ENCODE measurements around the gene PDS5B. TPM values are rescaled to one million over a fixed set of nuclear protein-coding genes. Genes with fewer than 3 reads are reported as not detected.

Gene PDS5B
- total RNA-seq, 1 donor from 2014 or later, result 59.2 TPM

DNA sequence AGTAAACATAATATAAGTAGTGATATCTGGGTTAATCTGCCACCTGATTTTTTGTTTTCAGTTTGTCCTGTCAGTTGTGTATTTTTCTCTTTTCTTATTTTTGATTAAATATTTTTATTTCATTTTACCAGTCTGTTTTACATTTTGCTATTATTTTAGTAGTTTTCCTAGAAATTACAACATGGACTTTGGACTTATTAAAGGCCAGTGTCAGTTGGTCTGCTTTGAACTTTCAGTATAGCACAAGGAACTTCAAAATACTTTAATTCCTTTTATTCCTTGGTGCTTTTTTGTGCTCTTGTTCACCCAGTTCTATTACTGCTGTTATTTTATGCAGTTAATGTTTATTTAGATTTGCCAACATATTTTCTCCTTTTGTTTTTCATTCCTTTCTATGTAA is 149.6 kb downstream of the PDS5B start:
- no peak for TF ChIP-seq CTCF (IDR thresholded peaks at IDR 0.05; ENCODE audit: partially characterized antibody, unreplicated experiment)
- no peak overlapping the region for H3K4me3 Mint-ChIP-seq (ENCODE audit: unreplicated experiment)
- H3K36me3 Mint-ChIP-seq (ENCODE audit: unreplicated experiment), result no peaks in the 10 kb centered on the region
- H3K4me1 Mint-ChIP-seq (ENCODE audit: low read depth, unreplicated experiment), result peaks cover 2% of the 10 kb centered on the region
- no peak for DNase-seq
- H3K9me3 Mint-ChIP-seq (ENCODE audit: unreplicated experiment), result no peaks in the 10 kb centered on the region
- no peaks in the 10 kb centered on the region for H3K27me3 Mint-ChIP-seq (ENCODE audit: unreplicated experiment)
- H3K27ac Mint-ChIP-seq (ENCODE audit: unreplicated experiment), result no peak overlapping the region

DNA sequence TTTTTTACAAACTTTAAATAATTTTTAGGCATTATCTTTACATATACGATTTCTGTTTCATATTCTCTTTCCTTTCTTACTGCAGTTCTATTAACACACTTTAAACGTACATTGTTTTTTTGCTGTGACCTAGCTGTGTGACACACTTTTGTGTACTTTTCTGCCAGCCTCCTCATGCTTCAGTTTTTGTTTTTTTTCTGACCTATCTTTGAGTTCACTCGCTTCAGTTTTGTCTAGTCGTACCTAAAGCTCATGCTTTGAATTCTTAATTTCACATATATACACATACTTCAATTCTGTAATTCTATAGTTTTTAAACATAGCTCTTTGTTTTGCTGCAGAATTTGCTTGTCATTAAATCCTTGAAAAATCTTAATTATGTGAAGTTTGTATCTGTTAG is 150.4 kb downstream of the PDS5B start:
- Mint-ChIP-seq H3K27ac (ENCODE audit: unreplicated experiment) (no peak overlapping the region), H3K4me3 (ENCODE audit: unreplicated experiment) (no peak overlapping the region)

DNA sequence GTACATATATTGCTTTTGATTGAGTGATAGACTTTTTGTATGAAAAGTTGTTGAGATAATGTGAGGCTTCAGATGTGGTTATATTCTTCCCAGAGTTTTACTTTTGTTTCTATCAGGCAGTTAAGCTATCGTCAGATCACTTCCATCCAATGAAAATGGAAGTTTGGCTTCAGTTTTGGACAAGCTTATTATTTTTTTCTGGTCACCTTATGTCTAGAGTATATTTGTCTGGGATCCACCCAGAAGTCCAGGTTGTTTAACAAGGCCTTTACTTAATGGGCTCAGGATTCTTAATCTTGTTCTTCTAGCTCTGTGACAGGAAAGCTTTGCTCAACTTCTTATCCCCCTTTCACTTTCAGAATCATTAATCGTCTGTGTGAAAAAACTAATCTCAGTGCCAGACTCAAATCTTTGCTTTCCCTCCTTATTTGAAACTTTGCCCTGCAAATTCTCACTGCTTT is 150.9 kb downstream of the PDS5B start:
- H3K4me3 Mint-ChIP-seq (ENCODE audit: unreplicated experiment), result no peak overlapping the region
- TF ChIP-seq CTCF (IDR thresholded peaks at IDR 0.05; ENCODE audit: partially characterized antibody, unreplicated experiment), result no peak
- H3K27ac Mint-ChIP-seq (ENCODE audit: unreplicated experiment), result no peak overlapping the region
- no peaks in the 10 kb centered on the region for H3K27me3 Mint-ChIP-seq (ENCODE audit: unreplicated experiment)
- DNase-seq, result no peak
- H3K4me1 Mint-ChIP-seq (ENCODE audit: low read depth, unreplicated experiment), result no peaks in the 10 kb centered on the region
- H3K36me3 Mint-ChIP-seq (ENCODE audit: unreplicated experiment), result no peaks in the 10 kb centered on the region
- H3K9me3 Mint-ChIP-seq (ENCODE audit: unreplicated experiment), result no peaks in the 10 kb centered on the region

More for the DNA sequence above, 150.4 kb downstream of the PDS5B start:
- Mint-ChIP-seq H3K36me3 (ENCODE audit: unreplicated experiment) (no peaks in the 10 kb centered on the region), H3K9me3 (ENCODE audit: unreplicated experiment) (no peaks in the 10 kb centered on the region), H3K4me1 (ENCODE audit: low read depth, unreplicated experiment) (no peaks in the 10 kb centered on the region), H3K27me3 (ENCODE audit: unreplicated experiment) (no peaks in the 10 kb centered on the region)
- TF ChIP-seq CTCF (IDR thresholded peaks at IDR 0.05; ENCODE audit: partially characterized antibody, unreplicated experiment), result no peak
- DNase-seq, result no peak

DNA sequence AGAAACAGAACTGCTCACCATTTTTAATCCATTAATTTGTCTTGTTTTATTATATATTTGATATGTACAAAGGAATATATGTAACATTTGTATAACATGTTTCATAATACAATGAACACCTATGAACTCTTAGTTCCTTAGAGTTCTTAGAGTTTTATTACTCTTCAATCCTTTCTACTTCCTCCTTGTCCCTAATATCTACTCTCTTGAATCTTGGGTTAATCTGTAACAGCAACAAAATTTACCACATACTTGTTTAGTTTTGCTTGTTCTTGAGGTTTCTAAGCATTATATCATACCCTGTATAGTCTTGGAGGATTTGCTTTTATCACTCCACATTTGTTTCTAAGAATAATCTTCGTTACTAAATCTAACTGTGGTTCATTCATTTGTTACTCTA is 151.4 kb downstream of the PDS5B start:
- H3K9me3 Mint-ChIP-seq (ENCODE audit: unreplicated experiment), result no peaks in the 10 kb centered on the region
- H3K27ac Mint-ChIP-seq (ENCODE audit: unreplicated experiment), result no peak overlapping the region
- H3K4me1 Mint-ChIP-seq (ENCODE audit: low read depth, unreplicated experiment), result no peaks in the 10 kb centered on the region
- H3K36me3 Mint-ChIP-seq (ENCODE audit: unreplicated experiment), result no peaks in the 10 kb centered on the region
- no peak for TF ChIP-seq CTCF (IDR thresholded peaks at IDR 0.05; ENCODE audit: partially characterized antibody, unreplicated experiment)
- DNase-seq, result no peak
- H3K27me3 Mint-ChIP-seq (ENCODE audit: unreplicated experiment), result no peaks in the 10 kb centered on the region
- no peak overlapping the region for H3K4me3 Mint-ChIP-seq (ENCODE audit: unreplicated experiment)

- H3K4me1 Mint-ChIP-seq (ENCODE audit: low read depth, unreplicated experiment), result no peaks in the 10 kb centered on the region
- no peak for TF ChIP-seq CTCF (IDR thresholded peaks at IDR 0.05; ENCODE audit: partially characterized antibody, unreplicated experiment)
- no peak overlapping the region for H3K4me3 Mint-ChIP-seq (ENCODE audit: unreplicated experiment)
- H3K36me3 Mint-ChIP-seq (ENCODE audit: unreplicated experiment), result no peaks in the 10 kb centered on the region
- no peak for DNase-seq
- H3K27ac Mint-ChIP-seq (ENCODE audit: unreplicated experiment), result no peak overlapping the region
- H3K27me3 Mint-ChIP-seq (ENCODE audit: unreplicated experiment), result no peaks in the 10 kb centered on the region
- H3K9me3 Mint-ChIP-seq (ENCODE audit: unreplicated experiment), result peaks cover 1% of the 10 kb centered on the region
These were observed 159.3 kb downstream of the PDS5B start for GRCh38 chr13:32745509-32745908.

Data from glutamatergic neuron (in vitro differentiated cells).